Loucy (cell line): ENCODE results near the gene UBE2J2.

Experiments used
- CTCF ChIP-seq: fragments of 200-600 bp; sonication (generic); conservative IDR thresholded peaks from 2 replicates; pipeline ENCODE4 v1.5.1; 2014; ENCODE audit warnings: mild to moderate bottlenecking, antibody characterized with exemption, low read length
- EZH2phosphoT487 ChIP-seq: fragments of 200-600 bp; IDR thresholded peaks from 2 replicates; pipeline ENCODE4 v1.6.1; 2018; ENCODE audit warnings: antibody characterized with exemption, mild to moderate bottlenecking, moderate library complexity, borderline replicate concordance

GRCh38 chr1:1268284-1268682, 5.4 kb downstream of the UBE2J2 start:
- TF ChIP-seq CTCF = no peak
- no peak for TF ChIP-seq EZH2phosphoT487
